ENCODE measurements around the gene FTO.

FTO gene

DNA sequence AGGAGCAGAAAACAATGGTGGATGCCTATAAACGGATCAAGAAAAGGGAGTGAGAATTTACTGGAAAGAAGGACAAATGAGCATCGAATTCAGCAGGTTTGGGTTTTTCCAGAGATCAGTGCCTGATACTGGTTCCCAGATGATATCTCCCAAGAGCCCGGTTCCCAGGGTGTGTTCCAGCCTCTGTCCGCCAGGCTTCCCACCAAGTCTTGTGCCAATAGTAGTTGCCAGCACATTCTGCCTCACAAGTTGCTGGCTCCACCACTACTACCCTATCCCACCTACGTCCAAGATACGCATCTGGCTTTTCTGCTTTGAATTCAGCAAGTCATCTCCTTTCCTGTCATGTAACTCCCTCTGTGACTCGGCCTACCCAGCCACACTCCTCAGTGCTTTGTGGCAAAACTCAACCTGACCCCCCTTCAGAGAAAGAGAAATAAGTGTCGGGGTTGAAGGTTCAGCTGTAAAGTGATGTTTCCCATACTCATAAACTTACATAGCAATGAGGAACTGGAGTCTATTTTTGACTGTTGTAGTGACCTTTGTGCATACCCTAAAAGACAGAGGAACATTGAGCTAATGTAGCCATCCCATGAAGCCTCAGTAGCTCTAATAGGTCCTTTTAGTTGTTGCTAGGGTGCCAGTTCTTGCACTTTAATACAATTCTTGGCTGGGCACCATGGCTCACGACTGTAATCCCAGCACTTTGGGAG, 305.7 kb downstream of the FTO start:
- DNase-seq (ENCODE audit: low read depth) = no peak
- H3K4me3 ChIP-seq (ENCODE audit: low read depth, low read length) = no peak overlapping the region

DNA sequence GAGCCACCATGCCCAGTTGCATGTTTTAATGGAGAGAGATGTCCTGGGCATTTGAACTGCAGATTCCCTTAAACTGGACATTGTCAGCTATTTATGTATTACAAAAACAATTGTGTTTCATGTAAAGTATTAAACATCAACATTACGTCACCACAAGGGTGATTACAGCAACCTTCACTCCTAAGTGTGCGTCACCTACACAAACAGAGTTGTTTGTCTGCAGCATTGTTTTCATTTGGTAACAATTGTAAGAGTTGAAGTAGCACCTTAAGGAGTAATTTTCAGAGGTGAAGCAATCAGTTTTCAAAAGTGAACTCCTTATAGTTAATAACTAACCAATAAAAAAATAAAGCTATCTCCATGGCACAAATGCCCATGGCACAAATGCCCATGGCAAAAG, 311.2 kb downstream of the FTO start:
- H3K4me3 ChIP-seq (ENCODE audit: low read depth, low read length) = no peak overlapping the region
- no peak for DNase-seq (ENCODE audit: low read depth)

DNA sequence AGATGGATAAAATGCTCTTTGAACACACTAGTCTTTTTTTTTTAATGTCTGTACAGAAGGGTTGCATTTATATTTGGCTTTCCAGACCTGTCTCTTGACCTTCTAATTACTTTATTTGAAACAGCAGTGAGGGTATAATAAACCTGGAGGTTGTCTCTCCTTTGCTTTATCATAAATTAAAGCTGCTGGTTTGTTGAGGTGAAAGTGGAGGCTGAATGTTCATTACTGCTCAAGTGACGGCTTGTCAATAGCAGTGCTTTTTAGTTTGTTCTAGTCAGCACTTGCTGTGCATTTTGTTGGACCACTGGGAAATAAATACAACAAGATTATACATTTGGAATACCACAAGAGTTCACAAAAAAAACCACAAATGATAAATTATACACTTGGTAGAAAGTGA, 318.4 kb downstream of the FTO start:
- DNase-seq (ENCODE audit: low read depth) = no peak
- no peak overlapping the region for H3K4me3 ChIP-seq (ENCODE audit: low read depth, low read length)

DNA sequence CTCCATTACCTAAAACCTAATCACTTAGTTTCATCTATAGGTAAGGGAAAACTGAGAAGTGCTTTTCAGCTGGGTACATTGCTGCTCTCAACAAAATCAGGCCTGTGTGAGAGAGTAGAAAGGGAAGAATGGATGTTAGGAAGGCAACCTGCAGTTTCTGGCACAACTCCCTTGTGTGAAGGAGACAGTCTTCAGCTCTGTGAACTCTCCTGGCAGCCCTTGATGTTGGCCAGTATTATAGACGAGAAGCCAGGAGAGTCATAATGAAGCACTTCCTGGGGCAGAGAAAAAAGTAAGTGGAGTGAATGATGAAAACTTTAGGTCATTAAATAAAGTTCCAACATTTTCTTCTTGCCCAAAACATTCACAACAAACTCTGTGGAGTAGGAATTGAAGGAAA, 322.5 kb downstream of the FTO start:
- DNase-seq (ENCODE audit: low read depth) = no peak

DNA sequence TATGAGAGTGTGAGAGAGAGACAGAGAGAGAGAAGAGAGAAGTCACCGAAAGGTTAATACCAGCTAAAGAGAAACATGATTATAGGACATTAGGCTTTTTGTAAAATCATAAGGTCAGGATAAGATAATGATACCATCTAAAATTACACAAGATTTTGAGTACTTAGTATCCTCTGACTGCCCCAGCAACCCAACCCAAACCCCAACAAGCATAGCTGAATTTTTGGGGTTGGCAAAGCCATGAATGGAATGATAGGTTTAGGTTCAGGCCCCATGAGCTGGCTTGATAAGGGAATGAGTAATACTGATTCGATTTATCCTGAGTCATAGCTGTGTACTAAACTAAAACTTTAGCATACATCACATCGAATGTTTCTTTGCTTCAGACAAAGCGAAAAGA, 323.1 kb downstream of the FTO start:
- no peak for DNase-seq (ENCODE audit: low read depth)
- H3K4me3 ChIP-seq (ENCODE audit: low read depth, low read length) = no peak overlapping the region

More for the DNA sequence above, 322.5 kb downstream of the FTO start:
- H3K4me3 ChIP-seq (ENCODE audit: low read depth, low read length) = no peak overlapping the region

DNA sequence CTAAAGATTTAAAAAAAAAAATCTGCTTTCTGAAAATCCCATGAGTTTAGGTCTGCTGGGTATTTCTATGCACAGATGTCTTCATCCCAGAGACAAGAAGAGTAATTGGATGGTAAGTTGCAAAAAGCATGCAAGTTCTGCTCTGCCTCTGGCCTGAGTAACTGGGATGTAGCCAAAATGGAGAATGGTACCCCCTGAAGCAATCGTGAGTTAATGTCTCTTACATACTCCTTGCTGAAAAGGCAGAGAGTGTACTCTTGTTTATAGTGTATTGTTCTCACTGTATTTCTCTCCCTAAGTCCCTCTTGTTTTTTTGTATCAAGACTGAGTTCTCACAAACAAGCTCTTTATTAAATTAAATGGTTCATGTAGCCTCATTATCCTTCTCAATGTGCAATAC, 323.6 kb downstream of the FTO start:
- H3K4me3 ChIP-seq (ENCODE audit: low read depth, low read length) = no peak overlapping the region
- no peak for DNase-seq (ENCODE audit: low read depth)

DNA sequence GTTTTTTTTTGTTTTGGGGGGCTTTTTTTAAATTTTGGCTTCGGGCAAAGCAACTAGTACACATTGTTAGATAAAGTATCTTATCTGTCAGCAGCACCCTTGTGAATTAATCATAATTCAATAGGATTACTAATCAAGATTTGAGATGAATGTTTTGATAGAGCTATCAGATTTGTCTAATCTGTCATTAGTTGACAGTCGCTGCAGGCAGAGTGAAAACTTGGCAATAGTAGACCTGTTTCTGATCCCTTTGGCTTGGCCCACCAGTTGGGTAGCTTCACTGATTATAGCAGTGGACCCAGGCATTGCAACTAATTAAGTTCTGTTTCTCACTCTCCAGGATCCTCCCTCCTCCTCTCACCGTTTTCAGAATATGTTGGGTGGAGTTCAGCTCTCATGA, 324.0 kb downstream of the FTO start:
- DNase-seq (ENCODE audit: low read depth) = no peak
- no peak overlapping the region for H3K4me3 ChIP-seq (ENCODE audit: low read depth, low read length)

DNA sequence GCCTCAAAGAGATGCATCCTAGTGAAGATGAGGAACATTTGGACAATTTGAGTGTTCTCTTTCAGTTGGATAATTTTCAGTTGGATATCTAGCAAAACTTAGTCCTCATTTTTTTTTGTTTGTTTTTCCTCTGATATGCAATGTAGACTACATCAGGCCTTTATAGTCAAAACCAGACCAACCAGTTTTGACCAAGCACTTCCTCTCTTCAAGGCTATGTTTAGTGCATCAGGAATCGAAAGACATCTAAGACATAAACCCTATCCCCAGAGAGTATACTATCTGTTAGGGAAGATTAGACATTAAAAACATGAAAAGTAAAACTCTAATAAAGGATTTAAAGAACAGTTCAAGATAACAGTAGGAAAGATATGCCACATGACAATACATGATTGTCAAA, 326.5 kb downstream of the FTO start:
- DNase-seq (ENCODE audit: low read depth) = no peak
- H3K4me3 ChIP-seq (ENCODE audit: low read depth, low read length) = no peak overlapping the region

DNA sequence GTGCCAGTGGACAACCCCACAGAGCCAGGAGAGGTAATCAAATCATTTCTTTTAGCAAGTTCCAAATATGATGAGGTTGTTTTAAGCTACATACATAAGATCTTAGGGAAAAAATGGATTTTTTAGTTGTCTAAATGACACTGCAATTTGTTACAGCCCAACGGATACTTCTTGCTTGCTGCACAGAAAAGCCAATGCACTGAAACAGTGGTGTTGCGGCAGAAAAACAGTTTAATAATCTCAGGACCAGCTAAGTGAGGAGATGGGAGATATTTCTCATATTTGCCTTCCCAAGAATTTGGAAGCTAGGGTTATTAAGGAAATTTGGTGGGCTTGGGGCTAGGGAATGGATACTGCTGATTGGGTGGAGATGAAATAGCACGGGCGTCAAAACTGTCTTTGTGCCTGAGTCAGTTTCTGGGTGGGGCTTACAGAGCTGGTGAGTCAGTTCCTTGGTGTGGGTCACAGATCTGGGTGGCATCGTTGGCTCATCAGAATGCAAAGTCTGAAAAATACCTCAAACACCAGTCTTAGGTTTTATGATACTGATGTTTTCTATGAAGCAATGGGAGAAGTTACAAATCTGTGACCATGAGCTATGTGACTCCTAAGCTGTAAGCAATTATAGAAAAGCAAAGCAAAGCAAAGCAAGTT, 327.3 kb downstream of the FTO start:
- no peak for DNase-seq (ENCODE audit: low read depth)
- no peak overlapping the region for H3K4me3 ChIP-seq (ENCODE audit: low read depth, low read length)

DNA sequence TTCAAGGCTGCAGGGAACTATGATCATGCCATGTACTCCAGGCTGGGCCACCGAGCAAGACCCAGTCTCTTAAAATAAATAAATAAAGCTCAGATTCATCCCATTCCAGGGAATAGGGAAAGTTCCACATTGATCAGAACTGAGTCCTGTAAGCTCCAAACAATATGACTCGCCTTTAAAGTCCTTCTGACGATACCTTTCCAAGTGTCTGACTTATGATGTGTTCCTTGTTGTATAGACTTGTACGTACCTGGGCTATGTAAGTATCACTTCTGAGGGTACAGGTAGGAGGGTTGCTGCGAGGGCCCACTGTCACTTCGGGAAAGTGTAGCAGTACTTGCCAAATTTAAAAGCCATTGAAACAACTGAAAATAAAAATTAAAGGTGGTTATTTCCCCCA, 329.8 kb downstream of the FTO start:
- H3K4me3 ChIP-seq (ENCODE audit: low read depth, low read length) = no peak overlapping the region
- DNase-seq (ENCODE audit: low read depth) = no peak

DNA sequence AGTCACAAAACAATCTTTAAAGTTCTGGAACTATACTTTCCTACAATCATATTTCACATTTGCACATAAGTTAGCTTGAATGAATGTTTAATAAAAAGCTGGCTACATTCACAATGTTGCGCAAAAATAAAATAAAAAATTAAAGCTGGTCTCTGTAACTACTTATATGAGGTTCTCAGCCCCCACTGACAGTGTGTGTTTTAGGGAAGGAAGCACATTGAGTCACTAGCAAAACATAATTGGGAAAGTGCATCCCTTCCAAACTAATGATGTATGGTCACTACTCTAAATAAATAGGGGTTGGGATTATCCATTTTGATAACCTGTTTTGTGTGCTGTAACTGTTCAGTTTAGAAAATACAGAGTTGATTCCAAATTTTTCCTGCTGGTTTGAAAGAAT, 330.7 kb downstream of the FTO start:
- DNase-seq (ENCODE audit: low read depth) = no peak
- no peak overlapping the region for H3K4me3 ChIP-seq (ENCODE audit: low read depth, low read length)

DNA sequence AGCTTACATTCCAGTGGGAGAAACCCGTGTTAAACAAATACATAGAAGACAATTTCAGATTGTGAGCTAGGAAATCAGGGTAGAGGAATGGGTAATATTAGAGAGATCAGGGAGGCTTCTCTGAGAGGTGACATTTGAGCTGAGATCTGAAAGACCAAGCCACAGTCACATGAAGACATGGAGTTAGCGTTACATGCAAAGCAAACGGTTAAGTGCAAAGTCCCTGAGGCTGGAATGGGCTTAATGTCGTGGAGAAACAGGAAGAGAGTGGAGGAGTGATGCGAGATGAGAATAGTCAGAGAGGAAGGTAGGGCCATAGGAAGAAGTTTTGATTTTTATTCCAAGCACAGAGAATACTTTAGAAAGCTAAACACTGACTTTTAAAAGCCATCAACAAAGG, 336.5 kb downstream of the FTO start:
- no peak for DNase-seq (ENCODE audit: low read depth)
- H3K4me3 ChIP-seq (ENCODE audit: low read depth, low read length) = no peak overlapping the region

DNA sequence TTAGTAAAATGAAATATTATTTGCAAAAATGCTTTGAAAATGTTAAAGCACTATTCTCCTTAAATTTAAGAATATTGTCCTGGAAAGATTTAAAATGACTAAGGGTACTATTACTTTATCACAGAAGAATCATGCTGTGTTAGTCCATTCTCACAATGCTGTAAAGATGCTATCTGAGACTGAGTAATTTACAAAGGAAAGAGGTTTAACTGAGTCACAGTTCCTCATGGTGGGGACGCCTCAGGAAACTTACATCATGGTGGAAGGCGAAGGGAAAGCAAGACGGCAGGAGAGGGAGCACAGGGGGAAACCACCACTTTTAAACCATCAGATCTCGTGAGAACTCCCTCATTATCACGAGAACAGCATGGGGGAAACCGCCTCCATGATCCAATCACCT, 337.0 kb downstream of the FTO start:
- no peak for DNase-seq (ENCODE audit: low read depth)
- no peak overlapping the region for H3K4me3 ChIP-seq (ENCODE audit: low read depth, low read length)

DNA sequence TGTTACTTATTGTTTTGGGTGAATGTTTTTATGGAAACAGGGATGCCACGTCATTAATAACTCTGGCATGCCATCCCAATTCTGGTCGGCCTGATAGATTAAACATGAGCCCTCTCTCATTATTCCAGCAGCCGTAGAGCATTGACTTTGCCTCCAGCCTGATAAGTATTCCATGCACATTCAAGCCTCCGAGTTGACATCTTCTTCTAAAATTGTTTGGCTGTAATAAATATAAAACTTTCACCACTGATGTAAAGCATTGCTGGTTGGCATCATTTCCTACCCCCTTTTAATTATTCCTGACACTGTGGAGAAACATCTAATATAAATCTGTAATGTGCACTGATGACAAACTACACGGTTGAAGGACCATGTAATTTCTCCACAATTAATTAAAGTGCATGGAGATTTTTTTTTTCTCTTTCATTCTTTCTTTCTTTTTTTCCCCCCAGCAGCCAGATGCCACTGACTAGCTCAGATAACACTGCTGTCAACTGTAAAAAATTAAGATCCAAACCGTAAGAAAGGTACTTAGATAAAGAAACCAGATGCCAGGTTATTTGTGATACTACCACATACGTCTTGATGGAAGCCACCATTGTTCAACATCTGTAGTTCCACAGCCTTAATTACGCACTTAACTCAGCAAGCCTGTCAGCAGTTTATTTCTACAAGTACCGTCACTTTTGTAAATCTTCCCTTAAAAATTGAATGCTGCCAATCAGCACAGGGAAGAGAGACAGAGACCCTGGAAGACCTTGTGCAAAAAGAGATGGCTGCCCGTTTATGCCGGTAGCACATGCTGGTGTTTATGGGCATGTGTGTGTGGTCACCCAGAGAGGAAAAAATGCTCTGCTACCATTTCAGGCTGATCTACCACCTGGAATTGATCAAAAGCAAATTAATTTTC, 344.9 kb downstream of the FTO start:
- H3K4me3 ChIP-seq (ENCODE audit: low read depth, low read length) = no peak overlapping the region
- DNase-seq (ENCODE audit: low read depth) = no peak

DNA sequence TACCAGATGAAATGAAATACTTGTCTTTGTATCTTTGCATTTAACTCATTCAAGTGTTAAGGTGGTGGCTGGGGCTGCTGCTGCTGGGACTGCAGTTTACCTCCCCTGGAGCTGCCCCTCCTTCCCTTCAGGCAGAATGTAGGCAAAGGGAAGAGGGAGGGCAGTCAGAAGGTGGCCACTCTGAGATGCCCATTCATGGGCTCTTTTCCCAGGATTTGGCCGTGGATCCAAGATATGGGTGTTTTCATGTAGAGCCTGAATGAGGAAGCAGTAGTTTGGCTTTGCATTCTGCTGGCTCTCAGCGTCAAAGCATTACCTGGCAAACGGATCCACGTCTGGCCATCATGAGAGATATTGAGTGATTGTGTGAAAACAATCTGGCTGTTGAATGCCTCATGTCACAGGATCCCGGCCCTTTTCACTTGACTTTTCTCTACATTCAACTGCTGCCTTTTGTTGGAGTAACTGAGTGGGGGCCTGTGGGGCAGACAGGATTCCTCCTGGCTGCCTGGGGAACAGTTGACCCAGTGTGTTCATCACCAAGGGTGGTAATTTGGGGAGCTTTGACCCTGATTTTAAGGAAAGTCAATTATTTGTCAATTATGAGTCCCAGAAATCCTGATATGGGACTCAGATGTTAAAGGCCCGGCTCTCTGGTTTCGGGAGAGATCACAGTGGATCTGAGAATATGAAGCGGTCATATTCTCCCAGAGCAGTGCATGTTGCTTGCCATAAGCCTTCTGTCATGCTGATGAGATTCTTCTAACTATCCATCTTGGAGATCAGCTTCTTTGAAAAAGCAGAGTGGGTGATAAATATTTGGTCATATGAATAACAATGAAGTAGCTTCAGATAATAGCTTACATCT, 345.9 kb downstream of the FTO start:
- H3K4me3 ChIP-seq (ENCODE audit: low read depth, low read length) = no peak overlapping the region
- DNase-seq (ENCODE audit: low read depth) = no peak

DNA sequence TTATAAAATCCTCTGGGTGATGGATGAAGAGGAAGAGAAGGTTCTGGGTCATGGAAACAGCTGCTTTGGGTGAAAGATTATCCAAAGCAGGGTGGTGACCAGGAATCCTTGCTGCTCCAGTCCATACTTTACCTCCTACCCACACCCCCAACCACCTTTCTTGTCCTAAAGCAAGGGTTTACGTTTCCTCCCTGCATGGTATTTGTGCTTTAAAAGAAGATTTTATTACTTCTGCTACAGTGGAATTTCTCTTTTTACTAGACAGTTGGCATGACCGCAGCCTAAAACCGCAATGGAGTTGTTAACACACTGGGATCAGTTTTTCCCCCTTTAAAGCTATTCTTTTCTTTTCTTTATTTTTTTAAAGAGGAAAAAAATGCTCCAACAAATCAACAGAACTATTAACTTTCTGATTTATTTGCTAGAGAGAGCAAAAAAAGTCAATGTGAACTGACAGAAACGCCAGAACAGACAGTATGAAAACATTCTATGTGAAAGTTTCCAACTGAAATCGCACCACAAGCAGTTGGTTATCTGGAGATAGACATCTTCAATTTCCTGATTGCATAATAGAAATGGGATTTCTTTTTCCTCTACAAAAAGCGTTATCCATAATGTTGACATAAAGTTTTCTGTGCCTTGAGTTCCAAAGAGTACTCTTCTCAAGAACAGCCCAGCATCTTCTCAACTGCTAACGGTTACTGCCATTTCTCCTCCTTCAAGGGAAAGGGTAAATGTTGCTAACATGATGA, 346.7 kb downstream of the FTO start:
- H3K4me3 ChIP-seq (ENCODE audit: low read depth, low read length) = no peak overlapping the region
- DNase-seq (ENCODE audit: low read depth) = no peak

DNA sequence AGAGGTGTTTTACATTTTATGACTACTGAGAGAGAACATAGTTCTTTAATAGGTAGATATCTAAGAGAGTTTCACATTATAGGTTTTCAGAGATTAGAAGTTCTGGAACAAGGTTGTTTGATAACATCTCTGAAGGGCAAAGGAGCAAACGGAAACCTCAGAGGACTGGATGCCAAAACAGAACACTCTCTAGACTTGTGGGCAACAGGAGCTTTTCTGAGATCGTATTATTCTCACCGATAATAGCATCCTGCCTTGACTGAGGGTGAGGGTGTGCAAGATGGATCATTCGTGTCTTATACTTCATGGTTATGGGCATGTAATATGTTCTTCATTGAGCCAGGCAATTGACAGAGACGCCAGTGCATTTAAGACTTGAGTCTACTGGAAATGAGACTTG, 347.9 kb downstream of the FTO start:
- no peak overlapping the region for H3K4me3 ChIP-seq (ENCODE audit: low read depth, low read length)
- no peak for DNase-seq (ENCODE audit: low read depth)

DNA sequence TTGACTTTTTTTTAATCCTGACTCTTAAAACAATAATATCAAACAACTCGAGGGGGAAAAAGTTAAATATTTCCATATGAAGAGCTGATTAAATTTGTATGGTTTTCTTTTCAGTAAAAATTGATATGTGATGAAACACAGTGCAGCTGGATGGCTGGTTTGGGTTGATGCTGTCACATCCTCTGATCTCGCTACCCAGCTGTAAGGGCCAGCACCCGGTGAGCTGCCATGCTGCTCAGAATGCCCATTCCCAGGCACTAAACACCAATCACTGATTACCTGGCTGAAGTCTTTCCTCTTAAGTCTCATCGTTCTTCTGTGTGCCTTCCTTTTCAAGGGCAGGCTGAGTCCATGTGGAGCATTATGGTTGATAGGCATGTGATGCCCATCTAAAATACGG, 348.3 kb downstream of the FTO start:
- H3K4me3 ChIP-seq (ENCODE audit: low read depth, low read length) = no peak overlapping the region
- no peak for DNase-seq (ENCODE audit: low read depth)
